Activated T-cell treated with anti-CD3 and anti-CD28 coated beads for 4 hours (primary cell): ENCODE results near the gene NCOA3.

Experiments used
- DNase-seq: peaks from one replicate; pipeline ENCODE4 v3.0.0-alpha.2; 2020

Gene NCOA3

GRCh38 chr20:47684306-47685080, 182.8 kb downstream of the NCOA3 start:
- DNase-seq = no peak

GRCh38 chr20:47686545-47686944, 184.9 kb downstream of the NCOA3 start:
- no peak for DNase-seq

GRCh38 chr20:47687095-47687987, 185.7 kb downstream of the NCOA3 start:
- DNase-seq = no peak

- no peak for DNase-seq
Measured at GRCh38 chr20:47688385-47689381, 187.0 kb downstream of the NCOA3 start.

GRCh38 chr20:47689731-47690130, 188.0 kb downstream of the NCOA3 start:
- no peak for DNase-seq

GRCh38 chr20:47691625-47692024, 189.9 kb downstream of the NCOA3 start:
- DNase-seq = no peak

- no peak for DNase-seq
Measured at GRCh38 chr20:47694021-47694818, 192.5 kb downstream of the NCOA3 start.

GRCh38 chr20:47696856-47697255, 195.2 kb downstream of the NCOA3 start:
- no peak for DNase-seq

GRCh38 chr20:47698142-47698541, 196.5 kb downstream of the NCOA3 start:
- no peak for DNase-seq

GRCh38 chr20:47699818-47700217, 198.1 kb downstream of the NCOA3 start:
- no peak for DNase-seq

GRCh38 chr20:47700327-47700726, 198.6 kb downstream of the NCOA3 start:
- no peak for DNase-seq

- no peak for DNase-seq
Measured at GRCh38 chr20:47701612-47702011, 199.9 kb downstream of the NCOA3 start.

GRCh38 chr20:47703748-47704147, 202.1 kb downstream of the NCOA3 start:
- DNase-seq = no peak

GRCh38 chr20:47704746-47705496, 203.2 kb downstream of the NCOA3 start:
- DNase-seq = no peak

- DNase-seq = no peak
Measured at GRCh38 chr20:47705497-47705856, 203.8 kb downstream of the NCOA3 start.

GRCh38 chr20:47706345-47706744, 204.7 kb downstream of the NCOA3 start:
- DNase-seq = no peak
